K562 (cell line): Measurements from ENCODE around the gene ACTL8. TPM values are rescaled to one million over a fixed set of nuclear protein-coding genes. Genes with fewer than 3 reads are reported as not detected.

Source experiments
- ATAC-seq: fragments of 200-7000 bp; cut with Tn5 transposase; 3 replicates; pipeline ENCODE4 v1.9.1; 2020; ENCODE audit warnings: moderate library complexity
- BruUV-seq: library from RNA; stranded (reverse); fragments of 400-500 nt; replicated peaks from 2 replicates; lab custom pipeline; 2021; lab: Mats Ljungman, UMichigan
- CTCF ChIA-PET: fragments of 300-600 bp; formaldehyde crosslinking; extraction: SDS; loops from one replicate; lab custom pipeline; 2021; ENCODE audit warnings: low intra/inter-chr PET ratio; lab: Yijun Ruan, JAX
- POLR2A ChIA-PET: fragments of 300-600, 350-650 bp; sonication (Branson Sonifier 250); formaldehyde crosslinking; extraction: SDS; loops from one replicate; lab custom pipeline; 2021; ENCODE audit warnings: antibody characterized with exemption, inconsistent platforms; lab: Yijun Ruan, JAX
- DNase-seq, 4 experiments: peaks; one replicate each; pipeline versions ENCODE4 v3.0.0 to v3.0.0-alpha.2; 2011 to 2018; ENCODE audit warnings: low spot score in 3 of 4, mixed read lengths in 3 of 4; ENCODE audit errors: extremely low read depth in 1 of 4
- FAIRE-seq: peaks from 2 replicates; lab custom pipeline; 2011; peaks lifted over from hg19 to GRCh38; lab: Jason Lieb, UNC
- H2AFZ ChIP-seq: 2 replicates; pipeline ENCODE4 v1.6.0; 2011; ENCODE audit warnings: low read depth, low read length, control low read depth, inconsistent platforms
- H3K27ac ChIP-seq: fragments of 200-600 bp; 3 replicates; pipeline ENCODE4 v1.8.0; 2011; ENCODE audit warnings: low read depth, mild to moderate bottlenecking, control low read depth, inconsistent platforms, low read length, moderate library complexity, mixed read lengths; ENCODE audit errors: extremely low read depth
- H3K27me3 ChIP-seq, 2 experiments: fragments of 300-600 bp in 1 of 2; 2 replicates in 1 of 2; 3 replicates in 1 of 2; pipeline versions ENCODE4 v1.6.0 to v1.8.0; 2011; ENCODE audit warnings: inconsistent platforms in 2 of 2, low read length in 2 of 2, mild to moderate bottlenecking in 1 of 2, mixed read lengths in 1 of 2, moderate library complexity in 1 of 2; ENCODE audit not compliant: control insufficient read depth in 2 of 2, insufficient read depth in 2 of 2
- H3K36me3 ChIP-seq: fragments of 300-600 bp; 3 replicates; pipeline ENCODE4 v1.8.0; 2011; ENCODE audit warnings: mild to moderate bottlenecking, low read length, inconsistent platforms; ENCODE audit not compliant: control insufficient read depth, insufficient read depth
- H3K4me1 ChIP-seq, 2 experiments: fragments of 200-600 bp in 1 of 2; replicated peaks in 1 of 2; 2 replicates in 1 of 2; 3 replicates in 1 of 2; pipeline versions ENCODE4 v1.5.1 to v1.8.0; 2011; ENCODE audit warnings: inconsistent platforms in 2 of 2, low read length in 2 of 2, mild to moderate bottlenecking in 1 of 2, mixed read lengths in 1 of 2, moderate library complexity in 1 of 2; ENCODE audit not compliant: control insufficient read depth in 2 of 2, insufficient read depth in 2 of 2
- H3K4me2 ChIP-seq: 2 replicates; pipeline ENCODE4 v1.6.1; 2011; ENCODE audit warnings: low read length, control low read depth, inconsistent platforms, mixed read lengths; ENCODE audit not compliant: insufficient read depth
- H3K4me3 ChIP-seq: fragments of 200-600 bp; sonication (generic), shearing (Covaris generic); 2 replicates; pipeline ENCODE4 v1.5.1; 2016; ENCODE audit warnings: control low read depth, inconsistent platforms
- H3K79me2 ChIP-seq: fragments of 200-600 bp; 3 replicates; pipeline ENCODE4 v1.8.0; 2011; ENCODE audit warnings: low read length, inconsistent platforms; ENCODE audit not compliant: control insufficient read depth, insufficient read depth
- H3K9ac ChIP-seq, 2 experiments: 2 replicates each; pipeline versions ENCODE4 v1.6.0 to v1.6.1; 2011; ENCODE audit warnings: low read depth in 2 of 2, low read length in 2 of 2, control low read depth in 1 of 2, inconsistent platforms in 1 of 2, mild to moderate bottlenecking in 1 of 2, mixed read lengths in 1 of 2; ENCODE audit not compliant: insufficient read depth in 1 of 2
- H3K9me1 ChIP-seq: one replicate; pipeline ENCODE4 v1.6.0; 2011; ENCODE audit warnings: inconsistent platforms, mild to moderate bottlenecking, low read length, moderate library complexity; ENCODE audit not compliant: control insufficient read depth, insufficient read depth
- H3K9me3 ChIP-seq: replicated peaks from 2 replicates; pipeline ENCODE4 v1.5.1; 2011; ENCODE audit warnings: low read depth, low read length, inconsistent platforms; ENCODE audit not compliant: control insufficient read depth, insufficient read depth
- H4K20me1 ChIP-seq: replicated peaks from 2 replicates; pipeline ENCODE4 v1.6.1; 2011; ENCODE audit warnings: low read length, inconsistent platforms, mixed read lengths; ENCODE audit not compliant: control insufficient read depth, insufficient read depth
- COPS2 ChIP-seq: fragments of 450-650 bp; conservative IDR thresholded peaks from 2 replicates; pipeline ENCODE4 v1.6.1; 2016; ENCODE audit warnings: mild to moderate bottlenecking, moderate library complexity
- CREM ChIP-seq: IDR thresholded peaks from 2 replicates; pipeline ENCODE4 v1.6.1; 2014; ENCODE audit warnings: antibody characterized with exemption, low read depth
- DLX4 ChIP-seq: fragments of 250-450 bp; sonication (Bioruptor Pico); IDR thresholded peaks from 2 replicates; pipeline ENCODE4 v1.6.1; 2021; ENCODE audit warnings: mild to moderate bottlenecking
- EWSR1 ChIP-seq: fragments of 450-650 bp; IDR thresholded peaks from 2 replicates; pipeline ENCODE4 v1.6.1; 2018; ENCODE audit warnings: borderline replicate concordance, mild to moderate bottlenecking, low read depth, moderate library complexity; ENCODE audit not compliant: partially characterized antibody
- HNRNPK ChIP-seq: fragments of 200-400 bp; formaldehyde crosslinking; IDR thresholded peaks from one replicate; pipeline ENCODE4 v1.6.1; 2018; ENCODE audit warnings: mild to moderate bottlenecking, low read depth, low read length; ENCODE audit not compliant: poor library complexity, severe bottlenecking
- NONO ChIP-seq, 2 experiments: fragments of 200-400 bp in 1 of 2; fragments of 450-650 bp in 1 of 2; formaldehyde crosslinking in 1 of 2; IDR thresholded peaks; 2 replicates each; pipeline ENCODE4 v1.6.1; 2017; ENCODE audit warnings: low read depth in 2 of 2, mild to moderate bottlenecking in 2 of 2, moderate library complexity in 2 of 2, low read length in 1 of 2
- SP2 ChIP-seq: IDR thresholded peaks from 2 replicates; pipeline ENCODE4 v1.6.1; 2011; ENCODE audit warnings: mild to moderate bottlenecking, low read depth, low read length, moderate library complexity; ENCODE audit not compliant: poor library complexity, severe bottlenecking; ENCODE audit errors: extremely low read depth
- SREBF1 ChIP-seq: fragments of 150-350 bp; IDR thresholded peaks from 2 replicates; pipeline ENCODE4 v1.6.1; 2014; ENCODE audit warnings: antibody characterized with exemption, low read depth, low read length, borderline replicate concordance
- STAT5B ChIP-seq: fragments of 250-450 bp; sonication (Bioruptor Pico); IDR thresholded peaks from 2 replicates; pipeline ENCODE4 v1.8.0; 2021; ENCODE audit warnings: mild to moderate bottlenecking, inconsistent platforms
- TCF7L2 ChIP-seq: fragments of 150-350 bp; IDR thresholded peaks from 2 replicates; pipeline ENCODE4 v1.6.1; 2016; ENCODE audit warnings: low read depth, mild to moderate bottlenecking, low read length, moderate library complexity
- ZNF277 ChIP-seq: fragments of 250-450 bp; sonication (Bioruptor Pico); IDR thresholded peaks from 2 replicates; pipeline ENCODE4 v1.8.0; 2022; ENCODE audit warnings: inconsistent platforms, mild to moderate bottlenecking, moderate library complexity, borderline replicate concordance
- ZNF3 ChIP-seq: fragments of 250-450 bp; sonication (Bioruptor Pico); IDR thresholded peaks from 2 replicates; pipeline ENCODE4 v1.5.0; 2021; ENCODE audit warnings: mild to moderate bottlenecking, moderate library complexity
- ZNF395 ChIP-seq: fragments of 200-800 bp; sonication (Bioruptor generic); IDR thresholded peaks from 2 replicates; pipeline ENCODE4 v1.6.1; 2017; ENCODE audit warnings: missing genetic modification characterization, missing compliant biosample characterization
- WGBS: fragments of 100-300 bp; shearing (Covaris generic); methylation state at CpG from one replicate; pipeline ENCODE4 v1.1.6; 2016; ENCODE audit warnings: low coverage, mixed read lengths; ENCODE audit not compliant: insufficient coverage; ENCODE audit errors: missing lambda C conversion rate; 5-methylcytosine and 5-hydroxymethylcytosine counted together
- in situ Hi-C: fragments of 300-500 bp; cut with MboI; formaldehyde crosslinking; loops from 4 replicates; pipeline ENCODE4 v1.15.0; 2018; ENCODE audit warnings: inconsistent platforms, mixed read lengths
- intact Hi-C: fragments of 100-400 bp; cut with micrococcal nuclease; formaldehyde crosslinking; loops from 2 replicates; pipeline ENCODE4 v1.14.2; 2022
- polyA plus RNA-seq, 8 experiments: library from polyadenylated mRNA; depleted of rRNA in 4 of 8; stranded (reverse) in 5 of 8; unstranded in 3 of 8; fragments of >200 nt; fragmentation: Nextera tagmentation in 2 of 8; fragmentation: Illumina TruSeq in 1 of 8; extraction: Ambion mirVana in 2 of 8; extraction: Trizol in 1 of 8; gene quantifications; 2 replicates each; pipeline versions ENCODE4 v1.2.1 to v1.2.3, GENCODE V29; 2011 to 2014; ENCODE audit warnings: inconsistent platforms in 1 of 8, missing spikeins in 1 of 8
- total RNA-seq, 7 experiments: library from RNA; depleted of rRNA in 6 of 7; stranded (reverse); fragments of >200 nt in 6 of 7; fragmentation: Illumina TruSeq in 2 of 7; extraction: Trizol in 2 of 7; gene quantifications; 2 replicates each; pipeline versions ENCODE4 v1.2.1 to v1.2.3, GENCODE V29; 2011 to 2021; ENCODE audit warnings: low replicate concordance in 1 of 7
- TF ChIP-seq, protein P1 (sequence below): fragments of 450-650 bp; IDR thresholded peaks from 2 replicates; pipeline ENCODE4 v1.6.1; 2017; ENCODE audit warnings: antibody characterized with exemption

The ACTL8 gene
- total and polyA plus RNA-seq, 9 of the 15 experiments (the other 6 are each of a cell fraction or from before 2014, with no cell fraction given) = 0.30 to 3.3 (median 1.6) TPM

GRCh38 chr1:17725084-17725719 is 29.9 kb upstream of the ACTL8 start:
- H3K4me1 ChIP-seq = no peaks in the 10 kb centered on the region
- H3K27ac ChIP-seq = no peak overlapping the region
- WGBS = under 1% methylated on average over 9 of the region's 9 CpGs
- peaks cover 3 to 22% of the 10 kb centered on the region in 2 experiments; a peak in 3 of 5 replicates for H3K27me3 ChIP-seq
- no peak overlapping the region for H3K4me2 ChIP-seq
- no peaks in the 10 kb centered on the region for H3K9me1 ChIP-seq
- POLR2A ChIA-PET = interaction anchor here (0.6 to 1.3 kb wide), 4 partner anchors 11 to 225 kb away, joined by 3 to 6 read pairs (median 4); no protein-coding TSS in a partner anchor
- TF ChIP-seq DLX4 (CRISPR knock-in tag) (no peak), HNRNPK (no peak), SP2 (no peak), STAT5B (no peak), ZNF3 (CRISPR knock-in tag) (no peak), COPS2 (no peak), NONO (IDR thresholded peaks at IDR 0.05; ENCODE audit: low read depth in 2 of 2, low read length in 1 of 2) (no peak), ZNF277 (CRISPR knock-in tag) (no peak), EWSR1 (no peak), CREM (no peak), SREBF1 (no peak), TCF7L2 (no peak), ZNF395 (no peak)
- TF ChIP-seq, protein P1, sequence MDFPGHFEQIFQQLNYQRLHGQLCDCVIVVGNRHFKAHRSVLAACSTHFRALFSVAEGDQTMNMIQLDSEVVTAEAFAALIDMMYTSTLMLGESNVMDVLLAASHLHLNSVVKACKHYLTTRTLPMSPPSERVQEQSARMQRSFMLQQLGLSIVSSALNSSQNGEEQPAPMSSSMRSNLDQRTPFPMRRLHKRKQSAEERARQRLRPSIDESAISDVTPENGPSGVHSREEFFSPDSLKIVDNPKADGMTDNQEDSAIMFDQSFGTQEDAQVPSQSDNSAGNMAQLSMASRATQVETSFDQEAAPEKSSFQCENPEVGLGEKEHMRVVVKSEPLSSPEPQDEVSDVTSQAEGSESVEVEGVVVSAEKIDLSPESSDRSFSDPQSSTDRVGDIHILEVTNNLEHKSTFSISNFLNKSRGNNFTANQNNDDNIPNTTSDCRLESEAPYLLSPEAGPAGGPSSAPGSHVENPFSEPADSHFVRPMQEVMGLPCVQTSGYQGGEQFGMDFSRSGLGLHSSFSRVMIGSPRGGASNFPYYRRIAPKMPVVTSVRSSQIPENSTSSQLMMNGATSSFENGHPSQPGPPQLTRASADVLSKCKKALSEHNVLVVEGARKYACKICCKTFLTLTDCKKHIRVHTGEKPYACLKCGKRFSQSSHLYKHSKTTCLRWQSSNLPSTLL = no peak
- TF ChIP-seq, all 486 proteins: peak for 0
- H2AFZ ChIP-seq = no peak overlapping the region
- no TSS peak for BruUV-seq
- H3K9me3 ChIP-seq = no peaks in the 10 kb centered on the region
- in situ Hi-C loops = no loop called here
- peaks cover 5% of the 10 kb centered on the region; the same call in 1 of the 2 replicates for H4K20me1 ChIP-seq
- H3K4me3 ChIP-seq = no peak overlapping the region
- FAIRE-seq (no peak), DNase-seq (no peak), ATAC-seq (no peak)
- no peaks in the 10 kb centered on the region for H3K36me3 ChIP-seq
- intact Hi-C loops = no loop called here
- no peaks in the 10 kb centered on the region for H3K79me2 ChIP-seq
- H3K9ac ChIP-seq = no peak overlapping the region
- CTCF ChIA-PET = no interaction called here
